Fibroblast of pulmonary artery (primary cell): ENCODE measurements around the gene KIF5C.
A peak's percentile ranks its signal among the peaks of the same experiment; 100 is the strongest.

ENCODE experiments used
- DNase-seq: peaks from one replicate; pipeline ENCODE4 v3.0.0-alpha.2; 2010; ENCODE audit warnings: low read depth
- H3K4me3 ChIP-seq: replicated peaks from 2 replicates; pipeline ENCODE4 v1.5.1; 2011; ENCODE audit warnings: low read depth, mild to moderate bottlenecking, control low read depth, low read length, moderate library complexity
- TF ChIP-seq, protein P1 (sequence below): IDR thresholded peaks from 2 replicates; pipeline ENCODE4 v1.5.1; 2011; ENCODE audit warnings: mild to moderate bottlenecking, control low read depth, low read length, inconsistent platforms; ENCODE audit errors: missing control alignments

KIF5C gene

GRCh38 chr2:148874868-148875341 lies at the start of gene KIF5C:
TSS of gene KIF5C (plus strand) at chr2:148875227. CDS start at chr2:148875618, 391 bp downstream.
- peak; percentile 61 for DNase-seq
- H3K4me3 ChIP-seq: peak within 1 kb of the TSS; percentile 5
- TF ChIP-seq, protein P1, sequence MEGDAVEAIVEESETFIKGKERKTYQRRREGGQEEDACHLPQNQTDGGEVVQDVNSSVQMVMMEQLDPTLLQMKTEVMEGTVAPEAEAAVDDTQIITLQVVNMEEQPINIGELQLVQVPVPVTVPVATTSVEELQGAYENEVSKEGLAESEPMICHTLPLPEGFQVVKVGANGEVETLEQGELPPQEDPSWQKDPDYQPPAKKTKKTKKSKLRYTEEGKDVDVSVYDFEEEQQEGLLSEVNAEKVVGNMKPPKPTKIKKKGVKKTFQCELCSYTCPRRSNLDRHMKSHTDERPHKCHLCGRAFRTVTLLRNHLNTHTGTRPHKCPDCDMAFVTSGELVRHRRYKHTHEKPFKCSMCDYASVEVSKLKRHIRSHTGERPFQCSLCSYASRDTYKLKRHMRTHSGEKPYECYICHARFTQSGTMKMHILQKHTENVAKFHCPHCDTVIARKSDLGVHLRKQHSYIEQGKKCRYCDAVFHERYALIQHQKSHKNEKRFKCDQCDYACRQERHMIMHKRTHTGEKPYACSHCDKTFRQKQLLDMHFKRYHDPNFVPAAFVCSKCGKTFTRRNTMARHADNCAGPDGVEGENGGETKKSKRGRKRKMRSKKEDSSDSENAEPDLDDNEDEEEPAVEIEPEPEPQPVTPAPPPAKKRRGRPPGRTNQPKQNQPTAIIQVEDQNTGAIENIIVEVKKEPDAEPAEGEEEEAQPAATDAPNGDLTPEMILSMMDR: no peak

- no peak overlapping the region for H3K4me3 ChIP-seq
- DNase-seq: no peak
- TF ChIP-seq, protein P1: no peak
Measured at GRCh38 chr2:148826791-148827190, 48.2 kb upstream of the KIF5C start.

- no peak overlapping the region for H3K4me3 ChIP-seq
- no peak for DNase-seq
- TF ChIP-seq, protein P1: no peak
Measured at GRCh38 chr2:148828941-148829340, 46.1 kb upstream of the KIF5C start.

- TF ChIP-seq, protein P1: peak; percentile 14
- no peak for DNase-seq
- H3K4me3 ChIP-seq: no peak overlapping the region
Measured at GRCh38 chr2:148829618-148830017, 45.4 kb upstream of the KIF5C start.

DNA sequence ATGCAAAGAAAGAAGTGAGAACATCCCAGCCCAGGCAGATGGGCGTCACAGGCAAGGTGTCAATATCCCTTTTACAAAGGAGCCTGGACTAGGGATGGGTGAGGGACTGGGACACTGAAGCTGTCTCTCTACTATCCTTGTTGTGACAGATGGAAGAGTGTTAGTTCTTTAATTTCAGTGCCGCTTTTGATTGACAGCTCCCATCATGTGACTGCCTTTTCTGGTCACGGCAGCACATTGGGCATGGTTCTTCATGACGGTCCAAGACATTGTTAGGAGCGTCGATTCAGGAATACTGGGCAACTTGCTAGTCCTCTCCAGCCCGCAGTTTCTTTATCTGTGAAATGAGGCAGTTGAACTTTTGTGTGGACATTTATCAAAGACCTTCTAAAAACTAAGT lies 42.4 kb upstream of the KIF5C start:
- H3K4me3 ChIP-seq: no peak overlapping the region
- no peak for DNase-seq
- TF ChIP-seq, protein P1: no peak

- H3K4me3 ChIP-seq: no peak overlapping the region
- TF ChIP-seq, protein P1: no peak
- no peak for DNase-seq
Measured at GRCh38 chr2:148842050-148842449, 33.0 kb upstream of the KIF5C start.

GRCh38 chr2:148848146-148848545 lies 26.9 kb upstream of the KIF5C start:
- TF ChIP-seq, protein P1: no peak
- no peak overlapping the region for H3K4me3 ChIP-seq
- no peak for DNase-seq
